H1 (cell line): Measurements from ENCODE around the gene ATP23. TPM values are rescaled to one million over a fixed set of nuclear protein-coding genes. Genes with fewer than 3 reads are reported as not detected.

Experiments used
- CTCF ChIA-PET: fragments of 300-600 bp; sonication (Branson Sonifier 250); formaldehyde crosslinking; loops from one replicate; lab custom pipeline; 2021; ENCODE audit not compliant: partially characterized antibody; lab: Charles Lee
- POLR2A ChIA-PET: fragments of 300-600 bp; sonication (Branson Sonifier 250); formaldehyde crosslinking; loops from one replicate; lab custom pipeline; 2021; ENCODE audit warnings: inconsistent platforms; ENCODE audit not compliant: partially characterized antibody; lab: Charles Lee
- DNase-seq, 2 experiments: peaks; one replicate each; pipeline versions ENCODE4 v3.0.0 to v3.0.0-alpha.2; 2010 to 2022; ENCODE audit warnings: low spot score in 2 of 2, low read depth in 1 of 2, mixed read lengths in 1 of 2
- FAIRE-seq: peaks from 2 replicates; lab custom pipeline; 2011; peaks lifted over from hg19 to GRCh38; lab: Jason Lieb, UNC
- H2AFZ ChIP-seq: 2 replicates; pipeline ENCODE4 v1.8.1; 2012; ENCODE audit warnings: low read length, inconsistent platforms
- H2AK5ac ChIP-seq: 2 replicates; pipeline ENCODE4 v1.6.1; 2013; ENCODE audit warnings: low read depth, low read length
- H2BK120ac ChIP-seq: replicated peaks from 2 replicates; pipeline ENCODE3; 2013; ENCODE audit warnings: low read depth, low read length, inconsistent platforms
- H2BK12ac ChIP-seq: 2 replicates; pipeline ENCODE4 v1.6.1; 2013; ENCODE audit warnings: low read depth, low read length
- H2BK15ac ChIP-seq: 2 replicates; pipeline ENCODE4 v1.6.1; 2013; ENCODE audit warnings: low read length
- H2BK20ac ChIP-seq: 2 replicates; pipeline ENCODE4 v1.6.1; 2013; ENCODE audit warnings: low read length
- H2BK5ac ChIP-seq: 2 replicates; pipeline ENCODE4 v1.6.1; 2013; ENCODE audit warnings: low read depth, low read length
- H3K14ac ChIP-seq: 2 replicates; pipeline ENCODE4 v1.6.1; 2013; ENCODE audit warnings: inconsistent platforms; ENCODE audit not compliant: insufficient read length
- H3K18ac ChIP-seq: 2 replicates; pipeline ENCODE4 v1.6.1; 2013; ENCODE audit warnings: low read length; ENCODE audit errors: extremely low read depth
- H3K23ac ChIP-seq: 2 replicates; pipeline ENCODE4 v1.6.1; 2013; ENCODE audit warnings: inconsistent platforms; ENCODE audit not compliant: insufficient read length
- H3K23me2 ChIP-seq: 2 replicates; pipeline ENCODE4 v1.6.1; 2013; ENCODE audit warnings: low read depth, low read length
- H3K27ac ChIP-seq: 2 replicates; pipeline ENCODE4 v1.6.1; 2011; ENCODE audit warnings: low read depth, low read length, inconsistent platforms
- H3K27me3 ChIP-seq, 4 experiments: replicated peaks in 1 of 4; 1 replicate in 1 of 4; 2 replicates in 3 of 4; pipeline versions ENCODE4 v1.6.1 to v1.8.1; 2011 to 2013; ENCODE audit warnings: low read length in 3 of 4, mild to moderate bottlenecking in 3 of 4, inconsistent platforms in 2 of 4, mixed read lengths in 2 of 4, moderate library complexity in 1 of 4; ENCODE audit not compliant: control insufficient read depth in 3 of 4, insufficient read depth in 3 of 4; ENCODE audit errors: extremely low read depth in 1 of 4
- H3K36me3 ChIP-seq, 4 experiments: 2 replicates each; pipeline versions ENCODE4 v1.6.1 to v1.8.1; 2011 to 2013; ENCODE audit warnings: mild to moderate bottlenecking in 4 of 4, low read length in 3 of 4, moderate library complexity in 2 of 4, control low read depth in 1 of 4, inconsistent platforms in 1 of 4; ENCODE audit not compliant: insufficient read depth in 4 of 4, control insufficient read depth in 2 of 4
- H3K4ac ChIP-seq: replicated peaks from 2 replicates; pipeline ENCODE3; 2013; ENCODE audit warnings: low read length, low read depth, mixed read lengths, inconsistent platforms; ENCODE audit not compliant: insufficient read length
- H3K4me1 ChIP-seq, 4 experiments: replicated peaks in 1 of 4; 1 replicate in 1 of 4; 2 replicates in 3 of 4; pipeline versions ENCODE4 v1.6.1 to v1.8.1; 2011 to 2013; ENCODE audit warnings: low read length in 3 of 4, inconsistent platforms in 2 of 4, mixed read lengths in 1 of 4; ENCODE audit not compliant: insufficient read depth in 4 of 4, control insufficient read depth in 3 of 4
- H3K4me2 ChIP-seq, 2 experiments: 2 replicates each; pipeline versions ENCODE4 v1.6.1 to v1.8.1; 2011 to 2013; ENCODE audit warnings: low read depth in 2 of 2, low read length in 2 of 2, control low read depth in 1 of 2, inconsistent platforms in 1 of 2, mild to moderate bottlenecking in 1 of 2; ENCODE audit not compliant: insufficient read depth in 1 of 2
- H3K4me3 ChIP-seq, 4 experiments: fragments of 200-600, 300-600 bp in 1 of 4; sonication (generic), shearing (Covaris generic), sonication (Bioruptor Twin) in 1 of 4; 2 replicates each; pipeline versions ENCODE4 v1.5.1 to v1.8.1; 2011 to 2016; ENCODE audit warnings: low read length in 4 of 4, low read depth in 3 of 4, control low read depth in 2 of 4, inconsistent platforms in 2 of 4, mild to moderate bottlenecking in 2 of 4, mixed read lengths in 1 of 4, moderate library complexity in 1 of 4; ENCODE audit not compliant: insufficient read depth in 2 of 4; ENCODE audit errors: extremely low read depth in 1 of 4
- H3K56ac ChIP-seq: replicated peaks from 2 replicates; pipeline ENCODE3; 2013; ENCODE audit warnings: low read depth, mild to moderate bottlenecking, mixed read lengths, low read length, inconsistent platforms; ENCODE audit not compliant: insufficient read length
- H3K79me1 ChIP-seq: 2 replicates; pipeline ENCODE4 v1.6.1; 2013; ENCODE audit warnings: low read depth, low read length, control low read depth
- H3K79me2 ChIP-seq, 2 experiments: 2 replicates each; pipeline versions ENCODE4 v1.6.1 to v1.8.1; 2012 to 2013; ENCODE audit warnings: low read length in 2 of 2, mild to moderate bottlenecking in 2 of 2, inconsistent platforms in 1 of 2; ENCODE audit not compliant: insufficient read depth in 2 of 2, control insufficient read depth in 1 of 2
- H3K9ac ChIP-seq, 4 experiments: replicated peaks in 1 of 4; 1 replicate in 1 of 4; 2 replicates in 3 of 4; pipeline versions ENCODE4 v1.6.1 to v1.8.1; 2011 to 2013; ENCODE audit warnings: low read depth in 3 of 4, low read length in 3 of 4, control low read depth in 2 of 4, mild to moderate bottlenecking in 2 of 4, moderate library complexity in 2 of 4, inconsistent platforms in 1 of 4; ENCODE audit errors: extremely low read depth in 1 of 4
- H3K9me3 ChIP-seq, 2 experiments: 2 replicates each; pipeline versions ENCODE4 v1.6.1 to v1.8.1; 2012 to 2013; ENCODE audit warnings: mild to moderate bottlenecking in 2 of 2, moderate library complexity in 2 of 2, control low read depth in 1 of 2, inconsistent platforms in 1 of 2, low read depth in 1 of 2, low read length in 1 of 2, mixed read lengths in 1 of 2; ENCODE audit not compliant: insufficient read depth in 2 of 2
- H4K20me1 ChIP-seq, 2 experiments: replicated peaks in 1 of 2; 2 replicates each; pipeline versions ENCODE3 to v1.8.1; 2011 to 2013; ENCODE audit warnings: inconsistent platforms in 2 of 2, low read length in 2 of 2, mild to moderate bottlenecking in 1 of 2; ENCODE audit not compliant: insufficient read depth in 2 of 2, control insufficient read depth in 1 of 2
- H4K5ac ChIP-seq: 2 replicates; pipeline ENCODE4 v1.6.1; 2013; ENCODE audit warnings: low read length, low read depth, mixed read lengths, inconsistent platforms; ENCODE audit not compliant: insufficient read length
- H4K8ac ChIP-seq: 2 replicates; pipeline ENCODE4 v1.8.0; 2013; ENCODE audit warnings: mild to moderate bottlenecking, moderate library complexity, low read length, inconsistent platforms; ENCODE audit not compliant: insufficient read depth; ENCODE audit errors: extremely low read depth
- H4K91ac ChIP-seq: replicated peaks from 2 replicates; pipeline ENCODE3; 2013; ENCODE audit warnings: low read length, mixed read lengths, inconsistent platforms; ENCODE audit not compliant: insufficient read length
- BCL11A ChIP-seq, 2 experiments: IDR thresholded peaks; one replicate each; pipeline ENCODE4 v1.6.1; 2011; ENCODE audit warnings: low read depth in 2 of 2, low read length in 2 of 2, mild to moderate bottlenecking in 2 of 2
- CHD1 ChIP-seq: IDR thresholded peaks from 2 replicates; pipeline ENCODE4 v1.6.1; 2012; ENCODE audit warnings: low read depth, low read length, improper control_type of control experiment
- CHD2 ChIP-seq: IDR thresholded peaks from 2 replicates; pipeline ENCODE4 v1.6.1; 2012; ENCODE audit warnings: low read length, improper control_type of control experiment
- CTBP2 ChIP-seq: IDR thresholded peaks from 2 replicates; pipeline ENCODE4 v1.7.0; 2011; ENCODE audit warnings: borderline replicate concordance, mild to moderate bottlenecking, moderate library complexity, mixed read lengths, low read length; ENCODE audit not compliant: insufficient read depth, insufficient read length
- JUN ChIP-seq: IDR thresholded peaks from 2 replicates; pipeline ENCODE4 v1.6.1; 2011; ENCODE audit warnings: low read depth, mild to moderate bottlenecking, improper control_type of control experiment, low read length
- JUND ChIP-seq: IDR thresholded peaks from 2 replicates; pipeline ENCODE4 v1.6.1; 2011; ENCODE audit warnings: mild to moderate bottlenecking, improper control_type of control experiment, low read length
- POU5F1 ChIP-seq: IDR thresholded peaks from 2 replicates; pipeline ENCODE4 v1.6.1; 2011; ENCODE audit warnings: low read depth, mild to moderate bottlenecking, low read length, moderate library complexity
- RAD21 ChIP-seq, 2 experiments: IDR thresholded peaks in 1 of 2; conservative IDR thresholded peaks in 1 of 2; 2 replicates each; pipeline ENCODE4 v1.6.1; 2011; ENCODE audit warnings: low read depth in 2 of 2, low read length in 2 of 2, improper control_type of control experiment in 1 of 2, inconsistent platforms in 1 of 2, mild to moderate bottlenecking in 1 of 2, moderate library complexity in 1 of 2
- SP2 ChIP-seq: IDR thresholded peaks from 2 replicates; pipeline ENCODE4 v1.6.1; 2012; ENCODE audit warnings: mild to moderate bottlenecking, low read length, inconsistent platforms
- WGBS, 2 experiments: shearing (Covaris generic) in 1 of 2; methylation state at CpG; one replicate each; pipeline versions ENCODE4 v1.1.6 to v1.1.7; 2013 to 2015; ENCODE audit warnings: low lambda C conversion rate in 2 of 2, mixed read lengths in 2 of 2, inconsistent platforms in 1 of 2, low coverage in 1 of 2, missing lambda C conversion rate in 1 of 2; ENCODE audit not compliant: insufficient replicate concordance in 2 of 2, insufficient coverage in 1 of 2, insufficient read length in 1 of 2; ENCODE audit errors: extremely low coverage in 1 of 2, missing lambda C conversion rate in 1 of 2; 5-methylcytosine and 5-hydroxymethylcytosine counted together
- polyA plus RNA-seq, 7 experiments: library from polyadenylated mRNA; depleted of rRNA in 3 of 7; stranded (reverse) in 5 of 7; unstranded in 2 of 7; fragments of >200 nt in 5 of 7; fragments of 200-250 nt in 2 of 7; gene quantifications; 1 replicate in 5 of 7; 2 replicates in 1 of 7; 4 replicates in 1 of 7; pipeline versions ENCODE4 v1.2.1 to v1.2.3, GENCODE V29; 2011 to 2013; ENCODE audit warnings: missing spikeins in 2 of 7, mixed read lengths in 2 of 7
- total RNA-seq: library from RNA; stranded (reverse); fragmentation: NEBNext Ultra II Directional; extraction: Animal tissue kit (Norgen Biotek cat#: 25700); gene quantifications from 2 replicates; pipeline ENCODE4 v1.2.1, GENCODE V29; 2021
- TF ChIP-seq, protein P1 (sequence below): IDR thresholded peaks from 2 replicates; pipeline ENCODE4 v1.6.1; 2011; ENCODE audit warnings: low read depth, mild to moderate bottlenecking, low read length; ENCODE audit not compliant: insufficient read depth
- TF ChIP-seq, protein P2 (sequence below): IDR thresholded peaks from 2 replicates; pipeline ENCODE4 v1.6.1; 2012; ENCODE audit warnings: low read length, inconsistent platforms

The ATP23 gene
- total and polyA plus RNA-seq, 2 of the 8 experiments (the other 6 are each of a cell fraction or from before 2014, with no cell fraction given): 10.2 to 13.5 TPM

DNA sequence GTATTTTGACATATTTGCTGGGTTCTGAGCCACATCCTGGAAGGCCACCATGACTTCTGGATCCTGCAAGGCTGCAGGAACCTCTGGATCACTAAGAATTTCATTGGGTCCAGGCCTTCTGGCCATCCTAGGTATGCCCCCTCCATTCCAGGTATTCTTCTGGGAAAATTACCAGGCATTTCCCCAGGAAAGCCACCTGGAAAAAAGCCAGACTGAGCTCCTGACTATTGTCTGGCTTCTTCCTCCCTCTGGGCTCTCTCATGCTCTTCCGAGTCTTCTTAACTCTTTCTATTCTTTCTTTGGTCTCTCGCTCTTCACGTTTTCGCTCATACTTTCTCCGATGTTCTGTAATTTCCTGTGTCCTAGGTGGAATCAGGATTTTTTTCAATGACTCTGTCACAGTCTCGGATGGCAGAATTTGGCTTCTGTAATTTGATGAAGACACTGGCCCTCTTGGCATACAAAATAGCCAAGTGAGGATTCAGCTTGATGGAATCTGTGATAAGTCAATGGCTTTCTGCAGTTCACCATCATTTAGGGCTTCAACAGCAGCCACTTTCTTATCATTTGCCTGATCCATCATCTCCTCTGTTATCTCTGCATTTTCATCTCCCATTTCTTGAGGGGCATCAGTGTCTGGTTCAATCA, 42.6 kb downstream of the ATP23 start:
- POLR2A ChIA-PET: no interaction called here
- Histone ChIP-seq H3K4me1 (no peaks in the 10 kb centered on the region), H2BK5ac (no peak overlapping the region), H4K8ac (no peak overlapping the region), H3K9me3 (no peaks in the 10 kb centered on the region), H3K36me3 (no peaks in the 10 kb centered on the region), H2BK15ac (no peak overlapping the region), H3K18ac (no peak overlapping the region), H2AFZ (no peak overlapping the region), H3K23ac (no peak overlapping the region), H4K5ac (no peak overlapping the region), H2BK120ac (no peak overlapping the region), H3K79me2 (no peaks in the 10 kb centered on the region), H3K14ac (no peak overlapping the region), H3K79me1 (no peaks in the 10 kb centered on the region), H3K27me3 (no peaks in the 10 kb centered on the region), H4K91ac (no peak overlapping the region), H4K20me1 (no peaks in the 10 kb centered on the region), H2AK5ac (no peak overlapping the region), H3K23me2 (no peaks in the 10 kb centered on the region), H3K4me2 (no peak overlapping the region), H3K4me3 (no peak overlapping the region), H3K27ac (no peak overlapping the region), H2BK12ac (no peak overlapping the region), H3K56ac (no peak overlapping the region), H3K4ac (no peak overlapping the region), H3K9ac (no peak overlapping the region), H2BK20ac (no peak overlapping the region)
- DNase-seq (no peak), FAIRE-seq (no peak)
- TF ChIP-seq CHD1 (no peak), POU5F1 (no peak), CTBP2 (no peak), BCL11A (IDR thresholded peaks at IDR 0.05; ENCODE audit: low read depth in 2 of 2, low read length in 2 of 2) (no peak), CHD2 (no peak), JUND (no peak), RAD21 (IDR thresholded peaks at IDR 0.05 in 1 of 2, conservative IDR thresholded peaks at IDR 0.05 in 1 of 2; ENCODE audit: low read depth in 2 of 2, low read length in 2 of 2) (no peak), SP2 (no peak), JUN (no peak)
- TF ChIP-seq, protein P1, sequence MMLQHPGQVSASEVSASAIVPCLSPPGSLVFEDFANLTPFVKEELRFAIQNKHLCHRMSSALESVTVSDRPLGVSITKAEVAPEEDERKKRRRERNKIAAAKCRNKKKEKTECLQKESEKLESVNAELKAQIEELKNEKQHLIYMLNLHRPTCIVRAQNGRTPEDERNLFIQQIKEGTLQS: no peak
- TF ChIP-seq, protein P2, sequence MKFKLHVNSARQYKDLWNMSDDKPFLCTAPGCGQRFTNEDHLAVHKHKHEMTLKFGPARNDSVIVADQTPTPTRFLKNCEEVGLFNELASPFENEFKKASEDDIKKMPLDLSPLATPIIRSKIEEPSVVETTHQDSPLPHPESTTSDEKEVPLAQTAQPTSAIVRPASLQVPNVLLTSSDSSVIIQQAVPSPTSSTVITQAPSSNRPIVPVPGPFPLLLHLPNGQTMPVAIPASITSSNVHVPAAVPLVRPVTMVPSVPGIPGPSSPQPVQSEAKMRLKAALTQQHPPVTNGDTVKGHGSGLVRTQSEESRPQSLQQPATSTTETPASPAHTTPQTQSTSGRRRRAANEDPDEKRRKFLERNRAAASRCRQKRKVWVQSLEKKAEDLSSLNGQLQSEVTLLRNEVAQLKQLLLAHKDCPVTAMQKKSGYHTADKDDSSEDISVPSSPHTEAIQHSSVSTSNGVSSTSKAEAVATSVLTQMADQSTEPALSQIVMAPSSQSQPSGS: no peak
- WGBS, 2 experiments: 82% methylated on average over 6 of the region's 6 CpGs; no CpG with 5 or more reads in 1 of the 2 experiments
- CTCF ChIA-PET: interaction anchor here (0.7 to 1.8 kb wide), 16 partner anchors 9 to 1184 kb away, joined by 3 to 8 read pairs (median 3); no protein-coding TSS in a partner anchor
